GM23248 (cell line): ENCODE results near the gene GOLGA7B.

Source experiments
- EZH2 ChIP-seq: fragments of 200-600 bp; sonication (generic); IDR thresholded peaks from 2 replicates; pipeline ENCODE4 v1.6.1; 2018; ENCODE audit warnings: antibody characterized with exemption, mild to moderate bottlenecking; ENCODE audit not compliant: insufficient read depth, poor library complexity, severe bottlenecking
- EZH2phosphoT487 ChIP-seq: fragments of 200-600 bp; sonication (generic); IDR thresholded peaks from 2 replicates; pipeline ENCODE4 v1.6.1; 2018; ENCODE audit warnings: antibody characterized with exemption, moderate library complexity, mild to moderate bottlenecking, low read depth; ENCODE audit not compliant: insufficient read depth

- TF ChIP-seq EZH2 (no peak), EZH2phosphoT487 (no peak)
Measured at GRCh38 chr10:97887399-97887798, 37.8 kb downstream of the GOLGA7B start.
